K562 (cell line): Measurements from ENCODE around the gene SPEF1. TPM values are rescaled to one million over a fixed set of nuclear protein-coding genes. Genes with fewer than 3 reads are reported as not detected.

ENCODE experiments used
- BRD4 ChIP-seq: fragments of 200-600 bp; sonication (generic); IDR thresholded peaks from 2 replicates; pipeline ENCODE4 v1.6.1; 2017; ENCODE audit warnings: inconsistent platforms
- CHD1 ChIP-seq: fragments of 200-600 bp; sonication (generic); IDR thresholded peaks from one replicate; pipeline ENCODE4 v1.6.1; 2012; ENCODE audit warnings: mild to moderate bottlenecking, moderate library complexity, low read length, inconsistent platforms
- E2F5 ChIP-seq: sonication (generic); formaldehyde crosslinking; IDR thresholded peaks from 2 replicates; pipeline ENCODE4 v1.8.0; 2022; ENCODE audit warnings: mild to moderate bottlenecking, missing genetic modification reagents
- HDGF ChIP-seq: fragments of 450-650 bp; IDR thresholded peaks from 2 replicates; pipeline ENCODE4 v1.6.1; 2016
- MCM3 ChIP-seq: fragments of 450-650 bp; IDR thresholded peaks from 2 replicates; pipeline ENCODE4 v1.6.1; 2016
- MIER1 ChIP-seq: fragments of 450-650 bp; IDR thresholded peaks from 2 replicates; pipeline ENCODE4 v1.6.1; 2016; ENCODE audit warnings: antibody characterized with exemption, mild to moderate bottlenecking, low read depth
- NCOA6 ChIP-seq: fragments of 450-650 bp; IDR thresholded peaks from 2 replicates; pipeline ENCODE4 v1.6.1; 2017; ENCODE audit warnings: mild to moderate bottlenecking
- NELFE ChIP-seq: IDR thresholded peaks from 2 replicates; pipeline ENCODE4 v1.6.1; 2011; ENCODE audit warnings: mild to moderate bottlenecking; ENCODE audit not compliant: insufficient read depth, insufficient read length
- NFATC3 ChIP-seq: fragments of 450-650 bp; IDR thresholded peaks from 2 replicates; pipeline ENCODE4 v1.6.1; 2017; ENCODE audit warnings: mild to moderate bottlenecking
- POLR2H ChIP-seq: IDR thresholded peaks from 2 replicates; pipeline ENCODE4 v1.6.1; 2016; ENCODE audit warnings: missing genetic modification characterization, low read depth, mild to moderate bottlenecking, control low read depth, missing compliant biosample characterization, moderate library complexity
- RAD51 ChIP-seq: fragments of 450-650 bp; IDR thresholded peaks from 2 replicates; pipeline ENCODE4 v1.7.1; 2016; ENCODE audit warnings: low read depth, mild to moderate bottlenecking, borderline replicate concordance
- SIN3B ChIP-seq: fragments of 450-650 bp; IDR thresholded peaks from 2 replicates; pipeline ENCODE4 v1.6.1; 2017; ENCODE audit warnings: low read depth, mild to moderate bottlenecking, moderate library complexity
- SRSF7 ChIP-seq: fragments of 200-400 bp; formaldehyde crosslinking; optimal IDR thresholded peaks from 2 replicates; pipeline ENCODE3; 2017; ENCODE audit warnings: mild to moderate bottlenecking, low read depth, low read length
- VEZF1 ChIP-seq: fragments of 200-800 bp; sonication (Bioruptor generic); IDR thresholded peaks from 2 replicates; pipeline ENCODE4 v1.6.1; 2017; ENCODE audit warnings: missing genetic modification characterization, missing compliant biosample characterization
- ZBTB17 ChIP-seq: fragments of 450-650 bp; formaldehyde crosslinking; IDR thresholded peaks from 2 replicates; pipeline ENCODE4 v1.4.0; 2020; ENCODE audit warnings: mild to moderate bottlenecking
- ZBTB7A ChIP-seq: IDR thresholded peaks from 2 replicates; pipeline ENCODE4 v1.6.1; 2011; ENCODE audit warnings: low read depth, mild to moderate bottlenecking, low read length, moderate library complexity, borderline replicate concordance; ENCODE audit not compliant: control insufficient read depth
- ZNF174 ChIP-seq: fragments of 250-450 bp; sonication (Bioruptor Pico); IDR thresholded peaks from 2 replicates; pipeline ENCODE4 v1.4.0; 2020; ENCODE audit warnings: mild to moderate bottlenecking
- ZNF224 ChIP-seq: sonication (generic); formaldehyde crosslinking; IDR thresholded peaks from 2 replicates; pipeline ENCODE4 v1.8.0; 2022; ENCODE audit warnings: mild to moderate bottlenecking, missing genetic modification reagents
- ZNF431 ChIP-seq: sonication (generic); formaldehyde crosslinking; IDR thresholded peaks from 2 replicates; pipeline ENCODE4 v1.8.0; 2022; ENCODE audit warnings: mild to moderate bottlenecking, missing genetic modification reagents
- ZNF584 ChIP-seq: fragments of 200-800 bp; sonication (Bioruptor generic); IDR thresholded peaks from 2 replicates; pipeline ENCODE4 v1.6.1; 2016; ENCODE audit warnings: low read depth, mild to moderate bottlenecking, missing genetic modification characterization, missing compliant biosample characterization
- polyA plus RNA-seq, 8 experiments: library from polyadenylated mRNA; depleted of rRNA in 4 of 8; stranded (reverse) in 5 of 8; unstranded in 3 of 8; fragments of >200 nt; fragmentation: Nextera tagmentation in 2 of 8; fragmentation: Illumina TruSeq in 1 of 8; extraction: Ambion mirVana in 2 of 8; extraction: Trizol in 1 of 8; gene quantifications; 2 replicates each; pipeline versions ENCODE4 v1.2.1 to v1.2.3, GENCODE V29; 2011 to 2014; ENCODE audit warnings: inconsistent platforms in 1 of 8, missing spikeins in 1 of 8
- total RNA-seq, 7 experiments: library from RNA; depleted of rRNA in 6 of 7; stranded (reverse); fragments of >200 nt in 6 of 7; fragmentation: Illumina TruSeq in 2 of 7; extraction: Trizol in 2 of 7; gene quantifications; 2 replicates each; pipeline versions ENCODE4 v1.2.1 to v1.2.3, GENCODE V29; 2011 to 2021; ENCODE audit warnings: low replicate concordance in 1 of 7
- TF ChIP-seq, protein P1 (sequence below): fragments of 200-800 bp; sonication (Bioruptor generic); IDR thresholded peaks from 2 replicates; pipeline ENCODE4 v1.6.1; 2017; ENCODE audit warnings: missing genetic modification characterization, missing compliant biosample characterization
- TF ChIP-seq, protein P2 (sequence below): sonication (generic); formaldehyde crosslinking; IDR thresholded peaks from 2 replicates; pipeline ENCODE4 v1.8.0; 2022; ENCODE audit warnings: mild to moderate bottlenecking, missing genetic modification reagents

Gene SPEF1
- total and polyA plus RNA-seq, 9 of the 15 experiments (the other 6 are each of a cell fraction or from before 2014, with no cell fraction given), result not detected

GRCh38 chr20:3795511-3796468 is 14.5 kb upstream of the SPEF1 start, which contains the start of gene CDC25B (continued):
- TF ChIP-seq MIER1 (no peak), ZBTB17 (CRISPR knock-in tag) (no peak), ZNF174 (CRISPR knock-in tag) (no peak), ZNF224 (CRISPR knock-in tag) (no peak), MCM3 (no peak), E2F5 (no peak), BRD4 (no peak), ZNF431 (CRISPR knock-in tag) (no peak), HDGF (no peak), VEZF1 (CRISPR knock-in tag) (peak; percentile 53), ZNF584 (CRISPR knock-in tag) (0 out of 2 replicates have a peak, but pooled peaks have one; percentile 32), NCOA6 (no peak), POLR2H (tag) (no peak), CHD1 (peak; percentile 73), RAD51 (no peak; the same call in 1 of the 2 replicates), SRSF7 (no peak), NELFE (no peak), SIN3B (peak; percentile 24; the same call in 1 of the 2 replicates), NFATC3 (no peak), ZBTB7A (peak; percentile 72; the same call in 1 of the 2 replicates)
- TF ChIP-seq, protein P1, sequence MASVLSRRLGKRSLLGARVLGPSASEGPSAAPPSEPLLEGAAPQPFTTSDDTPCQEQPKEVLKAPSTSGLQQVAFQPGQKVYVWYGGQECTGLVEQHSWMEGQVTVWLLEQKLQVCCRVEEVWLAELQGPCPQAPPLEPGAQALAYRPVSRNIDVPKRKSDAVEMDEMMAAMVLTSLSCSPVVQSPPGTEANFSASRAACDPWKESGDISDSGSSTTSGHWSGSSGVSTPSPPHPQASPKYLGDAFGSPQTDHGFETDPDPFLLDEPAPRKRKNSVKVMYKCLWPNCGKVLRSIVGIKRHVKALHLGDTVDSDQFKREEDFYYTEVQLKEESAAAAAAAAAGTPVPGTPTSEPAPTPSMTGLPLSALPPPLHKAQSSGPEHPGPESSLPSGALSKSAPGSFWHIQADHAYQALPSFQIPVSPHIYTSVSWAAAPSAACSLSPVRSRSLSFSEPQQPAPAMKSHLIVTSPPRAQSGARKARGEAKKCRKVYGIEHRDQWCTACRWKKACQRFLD (CRISPR knock-in tag), result no peak
- TF ChIP-seq, protein P2, sequence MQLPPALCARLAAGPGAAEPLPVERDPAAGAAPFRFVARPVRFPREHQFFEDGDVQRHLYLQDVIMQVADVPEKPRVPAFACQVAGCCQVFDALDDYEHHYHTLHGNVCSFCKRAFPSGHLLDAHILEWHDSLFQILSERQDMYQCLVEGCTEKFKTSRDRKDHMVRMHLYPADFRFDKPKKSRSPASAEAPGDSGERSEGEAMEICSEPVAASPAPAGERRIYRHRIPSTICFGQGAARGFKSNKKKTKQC (CRISPR knock-in tag), result peak; percentile 84
